Fibroblast of lung (primary cell): ENCODE data around the gene VGLL4. TPM values are rescaled to one million over a fixed set of nuclear protein-coding genes. Genes with fewer than 3 reads are reported as not detected.
A peak's percentile ranks its signal among the peaks of the same experiment; 100 is the strongest.

Experiments used
- DNase-seq, 2 donors: peaks; one replicate each; pipeline versions ENCODE4 v3.0.0 to v3.0.0-alpha.2; 2010; ENCODE audit warnings: low read depth in 2 of 2
- H2AFZ ChIP-seq: 2 replicates; pipeline ENCODE4 v1.5.1; 2012; ENCODE audit warnings: low read length, control low read depth, inconsistent platforms
- H3K27ac ChIP-seq: 2 replicates; pipeline ENCODE4 v1.5.1; 2011; ENCODE audit warnings: low read length, control low read depth; ENCODE audit not compliant: insufficient read depth
- H3K27me3 ChIP-seq: 2 replicates; pipeline ENCODE4 v1.5.1; 2011; ENCODE audit warnings: mild to moderate bottlenecking, low read length; ENCODE audit not compliant: control insufficient read depth, insufficient read depth
- H3K36me3 ChIP-seq: 2 replicates; pipeline ENCODE4 v1.5.1; 2011; ENCODE audit warnings: low read length; ENCODE audit not compliant: control insufficient read depth, insufficient read depth
- H3K4me1 ChIP-seq: 2 replicates; pipeline ENCODE4 v1.5.1; 2011; ENCODE audit warnings: low read length; ENCODE audit not compliant: control insufficient read depth, insufficient read depth; ENCODE audit errors: extremely low read depth
- H3K4me2 ChIP-seq: 2 replicates; pipeline ENCODE4 v1.5.1; 2011; ENCODE audit warnings: low read length, control low read depth; ENCODE audit not compliant: insufficient read depth; ENCODE audit errors: extremely low read depth
- H3K4me3 ChIP-seq, 4 experiments: fragments of 200-600 bp in 1 of 4; sonication (generic) in 1 of 4; replicated peaks in 1 of 4; 2 replicates each; pipeline ENCODE4 v1.5.1; 2011 to 2016; ENCODE audit warnings: low read length in 4 of 4, low read depth in 3 of 4, mild to moderate bottlenecking in 3 of 4, control low read depth in 2 of 4, inconsistent platforms in 1 of 4, mixed read lengths in 1 of 4; ENCODE audit not compliant: insufficient read depth in 1 of 4; ENCODE audit errors: control extremely low read depth in 1 of 4
- H3K79me2 ChIP-seq: 2 replicates; pipeline ENCODE4 v1.5.1; 2012; ENCODE audit warnings: mild to moderate bottlenecking, low read length, inconsistent platforms; ENCODE audit not compliant: control insufficient read depth, insufficient read depth
- H3K9ac ChIP-seq: 2 replicates; pipeline ENCODE4 v1.5.1; 2011; ENCODE audit warnings: mild to moderate bottlenecking, low read length, control low read depth; ENCODE audit not compliant: insufficient read depth
- H3K9me3 ChIP-seq: 2 replicates; pipeline ENCODE4 v1.5.1; 2012; ENCODE audit warnings: low read depth, low read length; ENCODE audit not compliant: control insufficient read depth, insufficient read depth
- H4K20me1 ChIP-seq: 2 replicates; pipeline ENCODE4 v1.5.1; 2011; ENCODE audit warnings: low read length; ENCODE audit not compliant: control insufficient read depth, insufficient read depth; ENCODE audit errors: extremely low read depth
- EZH2 ChIP-seq: IDR thresholded peaks from 2 replicates; pipeline ENCODE4 v1.5.1; 2012; ENCODE audit warnings: low read length, control low read depth, mild to moderate bottlenecking; ENCODE audit errors: missing control alignments
- polyA plus RNA-seq, 2 donors: library from polyadenylated mRNA; depleted of rRNA in 1 of 2; stranded (reverse) in 1 of 2; unstranded in 1 of 2; fragments of >200 nt; gene quantifications; 2 replicates each; pipeline ENCODE4 v1.2.1, GENCODE V29; 2011 to 2012; ENCODE audit warnings: missing spikeins in 1 of 2
- total RNA-seq: library from RNA; depleted of rRNA; stranded (reverse); fragments of >200 nt; gene quantifications from 2 replicates; pipeline ENCODE4 v1.2.1, GENCODE V29; 2014
- TF ChIP-seq, protein P1 (sequence below), 2 donors: IDR thresholded peaks in 1 of 2; conservative IDR thresholded peaks in 1 of 2; 1 replicate in 1 of 2; 2 replicates in 1 of 2; pipeline ENCODE4 v1.5.1; 2011 to 2012; ENCODE audit warnings: low read length in 2 of 2, control low read depth in 1 of 2, inconsistent platforms in 1 of 2, low read depth in 1 of 2, mild to moderate bottlenecking in 1 of 2

The VGLL4 gene
- total and polyA plus RNA-seq, 2 donors (not counting 1 experiment from before 2014, with no cell fraction given), result 18.4 to 34.7 TPM

- no peaks in the 10 kb centered on the region for H3K27me3 ChIP-seq
- no peaks in the 10 kb centered on the region for H4K20me1 ChIP-seq
- H2AFZ ChIP-seq, result no peak overlapping the region
- no peak overlapping the region for H3K9ac ChIP-seq
- no peaks in the 10 kb centered on the region for H3K9me3 ChIP-seq
- no peak overlapping the region for H3K4me2 ChIP-seq
- no peaks in the 10 kb centered on the region for H3K4me1 ChIP-seq
- no peak overlapping the region for H3K4me3 ChIP-seq
- peaks cover 91% of the 10 kb centered on the region for H3K79me2 ChIP-seq
- no peak overlapping the region for H3K27ac ChIP-seq
- H3K36me3 ChIP-seq, result no peaks in the 10 kb centered on the region
- no peak for DNase-seq
- TF ChIP-seq EZH2, result no peak
- TF ChIP-seq, protein P1, sequence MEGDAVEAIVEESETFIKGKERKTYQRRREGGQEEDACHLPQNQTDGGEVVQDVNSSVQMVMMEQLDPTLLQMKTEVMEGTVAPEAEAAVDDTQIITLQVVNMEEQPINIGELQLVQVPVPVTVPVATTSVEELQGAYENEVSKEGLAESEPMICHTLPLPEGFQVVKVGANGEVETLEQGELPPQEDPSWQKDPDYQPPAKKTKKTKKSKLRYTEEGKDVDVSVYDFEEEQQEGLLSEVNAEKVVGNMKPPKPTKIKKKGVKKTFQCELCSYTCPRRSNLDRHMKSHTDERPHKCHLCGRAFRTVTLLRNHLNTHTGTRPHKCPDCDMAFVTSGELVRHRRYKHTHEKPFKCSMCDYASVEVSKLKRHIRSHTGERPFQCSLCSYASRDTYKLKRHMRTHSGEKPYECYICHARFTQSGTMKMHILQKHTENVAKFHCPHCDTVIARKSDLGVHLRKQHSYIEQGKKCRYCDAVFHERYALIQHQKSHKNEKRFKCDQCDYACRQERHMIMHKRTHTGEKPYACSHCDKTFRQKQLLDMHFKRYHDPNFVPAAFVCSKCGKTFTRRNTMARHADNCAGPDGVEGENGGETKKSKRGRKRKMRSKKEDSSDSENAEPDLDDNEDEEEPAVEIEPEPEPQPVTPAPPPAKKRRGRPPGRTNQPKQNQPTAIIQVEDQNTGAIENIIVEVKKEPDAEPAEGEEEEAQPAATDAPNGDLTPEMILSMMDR (conservative IDR thresholded peaks at IDR 0.05 in 1 of 2, IDR thresholded peaks at IDR 0.05 in 1 of 2; ENCODE audit: low read depth in 1 of 2, low read length in 2 of 2), result no peak
Observed at GRCh38 chr3:11624704-11625375, 18.9 kb downstream of the VGLL4 start.

GRCh38 chr3:11624161-11624560 is 19.6 kb downstream of the VGLL4 start:
- Histone ChIP-seq H4K20me1 (no peaks in the 10 kb centered on the region), H3K4me2 (no peak overlapping the region), H3K9me3 (no peaks in the 10 kb centered on the region), H3K4me3 (no peak overlapping the region), H3K36me3 (no peaks in the 10 kb centered on the region), H2AFZ (no peak overlapping the region), H3K27me3 (no peaks in the 10 kb centered on the region), H3K9ac (no peak overlapping the region), H3K79me2 (peaks cover 90% of the 10 kb centered on the region), H3K27ac (no peak overlapping the region), H3K4me1 (no peaks in the 10 kb centered on the region)
- no peak for DNase-seq
- TF ChIP-seq EZH2, result no peak
- TF ChIP-seq, protein P1 (conservative IDR thresholded peaks at IDR 0.05 in 1 of 2, IDR thresholded peaks at IDR 0.05 in 1 of 2; ENCODE audit: low read depth in 1 of 2, low read length in 2 of 2), result no peak

DNA sequence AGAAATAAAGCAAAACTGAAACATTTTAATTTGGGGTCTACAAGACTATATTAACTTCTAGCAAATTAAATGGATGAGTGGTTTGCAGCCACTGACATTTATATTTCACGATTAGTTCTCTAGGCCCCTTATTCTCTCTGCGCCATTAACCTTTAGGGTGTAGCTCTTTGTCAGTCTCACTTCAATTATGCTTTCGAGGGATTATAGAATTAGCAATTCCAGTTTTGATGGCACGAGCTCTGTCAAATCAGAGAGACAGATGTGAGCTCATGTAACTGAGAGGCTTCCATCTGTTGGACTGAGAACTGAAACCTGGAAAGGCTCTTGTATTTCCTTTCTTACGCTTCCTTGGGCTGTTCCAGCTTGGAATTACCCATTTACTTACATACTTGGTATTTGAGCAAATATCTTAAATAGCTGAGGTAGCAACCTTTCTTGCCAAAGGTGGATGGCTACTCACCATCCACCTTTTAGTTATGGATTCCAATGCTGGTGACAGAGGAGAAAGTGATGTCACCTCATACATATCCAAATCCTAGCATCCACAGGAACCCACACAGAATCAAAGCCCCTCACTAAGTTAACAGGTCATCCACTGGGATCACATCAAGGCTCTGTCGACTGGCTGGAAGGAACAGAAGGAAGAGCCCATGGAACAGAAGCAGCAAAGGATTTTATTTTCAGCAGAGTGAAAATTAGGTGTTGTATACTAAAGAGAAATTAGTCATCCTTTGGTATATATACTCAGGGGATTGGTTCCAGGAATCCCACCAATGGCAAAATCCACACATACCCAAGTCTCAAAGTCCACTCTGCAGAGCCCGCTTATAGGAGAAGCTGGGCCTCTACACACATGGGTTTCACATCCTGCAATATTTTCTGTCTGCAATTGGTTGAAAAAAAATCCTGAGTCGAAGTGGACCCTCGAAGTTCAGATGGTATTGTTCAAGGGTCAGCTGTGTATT is 20.8 kb downstream of the VGLL4 start:
- Histone ChIP-seq H3K79me2 (peaks cover 85% of the 10 kb centered on the region), H3K27me3 (no peaks in the 10 kb centered on the region), H3K9ac (no peak overlapping the region), H3K9me3 (no peaks in the 10 kb centered on the region), H2AFZ (no peak overlapping the region), H4K20me1 (no peaks in the 10 kb centered on the region), H3K4me2 (no peak overlapping the region), H3K4me1 (no peaks in the 10 kb centered on the region), H3K4me3 (no peak overlapping the region), H3K27ac (no peak overlapping the region), H3K36me3 (no peaks in the 10 kb centered on the region)
- TF ChIP-seq EZH2, result no peak
- TF ChIP-seq, protein P1 (conservative IDR thresholded peaks at IDR 0.05 in 1 of 2, IDR thresholded peaks at IDR 0.05 in 1 of 2; ENCODE audit: low read depth in 1 of 2, low read length in 2 of 2), result no peak
- DNase-seq, result peak in 1 of 2 donors; percentile 75
